ENCODE results near the gene DCAF15. TPM values are rescaled to one million over a fixed set of nuclear protein-coding genes. Genes with fewer than 3 reads are reported as not detected.

Gene DCAF15
- total and polyA plus RNA-seq, 2 donors from 2014 or later: 21.9 to 35.5 TPM

- Histone ChIP-seq H3K27ac (ENCODE audit: low read depth in 2 of 2, low read length in 2 of 2) (no peak overlapping the region), H3K4me1 (ENCODE audit: control insufficient read depth in 2 of 3, insufficient read depth in 2 of 3, low read depth in 1 of 3, low read length in 3 of 3) (no peaks in the 10 kb centered on the region), H3K4me3 (ENCODE audit: low read length in 3 of 3) (no peak overlapping the region), H3K9ac (ENCODE audit: low read length in 3 of 3) (no peak overlapping the region), H3K9me3 (ENCODE audit: control insufficient read depth in 2 of 3, insufficient read depth in 1 of 3, low read length in 3 of 3) (no peaks in the 10 kb centered on the region), H3K27me3 (ENCODE audit: control insufficient read depth, insufficient read depth, low read length) (no peaks in the 10 kb centered on the region), H3K36me3 (ENCODE audit: control insufficient read depth in 2 of 3, insufficient read depth in 3 of 3, low read length in 3 of 3) (peaks cover 2 to 17% (median 10%) of the 10 kb centered on the region in 3 donors)
- DNase-seq: no peak
- intact Hi-C loops (cut with DNase I): no loop called here
- no peak for TF ChIP-seq CTCF (IDR thresholded peaks at IDR 0.05; ENCODE audit: borderline replicate concordance, extremely low read depth, insufficient read depth)
- FAIRE-seq: no peak
These were observed 34.4 kb upstream of the DCAF15 start for GRCh38 chr19:13917888-13918406.

GRCh38 chr19:13918726-13919411 lies 33.4 kb upstream of the DCAF15 start:
- intact Hi-C loops (cut with DNase I): no loop called here
- no peak overlapping the region for H3K9ac ChIP-seq (ENCODE audit: low read length in 3 of 3)
- no peaks in the 10 kb centered on the region for H3K4me1 ChIP-seq (ENCODE audit: control insufficient read depth in 2 of 3, insufficient read depth in 2 of 3, low read depth in 1 of 3, low read length in 3 of 3)
- no peak for TF ChIP-seq CTCF (IDR thresholded peaks at IDR 0.05; ENCODE audit: borderline replicate concordance, extremely low read depth, insufficient read depth)
- DNase-seq (no peak), FAIRE-seq (no peak)
- no peak overlapping the region for H3K27ac ChIP-seq (ENCODE audit: low read depth in 2 of 2, low read length in 2 of 2)
- no peaks in the 10 kb centered on the region for H3K27me3 ChIP-seq (ENCODE audit: control insufficient read depth, insufficient read depth, low read length)
- no peak overlapping the region for H3K4me3 ChIP-seq (ENCODE audit: low read length in 3 of 3)
- H3K9me3 ChIP-seq (ENCODE audit: control insufficient read depth in 2 of 3, insufficient read depth in 1 of 3, low read length in 3 of 3): no peaks in the 10 kb centered on the region
- H3K36me3 ChIP-seq (ENCODE audit: control insufficient read depth in 2 of 3, insufficient read depth in 3 of 3, low read length in 3 of 3): peaks cover 2 to 20% (median 12%) of the 10 kb centered on the region in 3 donors

GRCh38 chr19:13920524-13920923 lies 31.8 kb upstream of the DCAF15 start:
- H3K36me3 ChIP-seq (ENCODE audit: control insufficient read depth in 2 of 3, insufficient read depth in 3 of 3, low read length in 3 of 3): peaks cover 2 to 17% (median 16%) of the 10 kb centered on the region in 3 donors
- DNase-seq: no peak
- intact Hi-C loops (cut with DNase I): no loop called here

More at GRCh38 chr19:13920524-13920923, 31.8 kb upstream of the DCAF15 start:
- Histone ChIP-seq H3K4me3 (ENCODE audit: low read length in 3 of 3) (no peak overlapping the region), H3K27ac (ENCODE audit: low read depth in 2 of 2, low read length in 2 of 2) (no peak overlapping the region), H3K27me3 (ENCODE audit: control insufficient read depth, insufficient read depth, low read length) (no peaks in the 10 kb centered on the region), H3K9me3 (ENCODE audit: control insufficient read depth in 2 of 3, insufficient read depth in 1 of 3, low read length in 3 of 3) (no peaks in the 10 kb centered on the region), H3K9ac (ENCODE audit: low read length in 3 of 3) (no peak overlapping the region), H3K4me1 (ENCODE audit: control insufficient read depth in 2 of 3, insufficient read depth in 2 of 3, low read depth in 1 of 3, low read length in 3 of 3) (no peaks in the 10 kb centered on the region)
- no peak for FAIRE-seq
- TF ChIP-seq CTCF (IDR thresholded peaks at IDR 0.05; ENCODE audit: borderline replicate concordance, extremely low read depth, insufficient read depth): no peak

Measured in kidney (tissue), 14 donors.